B cell (primary cell): Measurements from ENCODE around the gene KRTAP5-10. TPM values are rescaled to one million over a fixed set of nuclear protein-coding genes. Genes with fewer than 3 reads are reported as not detected.
"Not testable (repeated sequence)": the region's sequence is repeated elsewhere in the genome, so short reads cannot be mapped to it uniquely, and the experiment has no call there.

Experiments used
- ATAC-seq: fragments of 200-7000 bp; cut with Tn5 transposase; one replicate; pipeline ENCODE4 v1.10.0; 2021; ENCODE audit warnings: low read depth, mild to moderate bottlenecking, moderate number of reproducible peaks, moderate library complexity
- CTCF ChIA-PET: fragments of 350-600 bp; sonication (Branson Sonifier 250); formaldehyde crosslinking; loops from one replicate; lab custom pipeline; 2021; ENCODE audit warnings: antibody characterized with exemption, inconsistent platforms; lab: Charles Lee
- POLR2A ChIA-PET: fragments of 350-600 bp; sonication (Branson Sonifier 250); formaldehyde crosslinking; loops from one replicate; lab custom pipeline; 2021; ENCODE audit warnings: antibody characterized with exemption; lab: Charles Lee
- DNase-seq: peaks from one replicate; pipeline ENCODE4 v3.0.0; 2013
- H2AFZ ChIP-seq: 2 replicates; pipeline ENCODE4 v1.6.1; 2012; ENCODE audit warnings: mild to moderate bottlenecking, low read depth, low read length; ENCODE audit not compliant: insufficient read depth, poor library complexity, severe bottlenecking
- H3K27ac ChIP-seq, 2 donors: 1 replicate in 1 of 2; 2 replicates in 1 of 2; pipeline ENCODE4 v1.5.1; 2012 to 2013; ENCODE audit warnings: low read length in 2 of 2, mild to moderate bottlenecking in 2 of 2, moderate library complexity in 1 of 2
- H3K27me3 ChIP-seq, 4 experiments: fragments of 200-600 bp in 1 of 4; sonication (generic) in 1 of 4; replicated peaks in 1 of 4; 1 replicate in 2 of 4; 2 replicates in 2 of 4; pipeline versions ENCODE4 v1.6.1 to v1.7.0; 2013 to 2016; ENCODE audit warnings: low read length in 3 of 4, mild to moderate bottlenecking in 2 of 4, mixed read lengths in 1 of 4, moderate library complexity in 1 of 4; ENCODE audit not compliant: insufficient read depth in 4 of 4, control insufficient read depth in 3 of 4; ENCODE audit errors: control extremely low read depth in 1 of 4
- H3K36me3 ChIP-seq, 2 experiments: replicated peaks in 1 of 2; 1 replicate in 1 of 2; 2 replicates in 1 of 2; pipeline versions ENCODE4 v1.6.1 to v1.7.1; 2013; ENCODE audit warnings: low read length in 1 of 2; ENCODE audit not compliant: insufficient read depth in 2 of 2, control insufficient read depth in 1 of 2; ENCODE audit errors: control extremely low read depth in 1 of 2, extremely low read depth in 1 of 2
- H3K4me1 ChIP-seq, 2 donors: fragments of 200-600 bp in 1 of 2; sonication (generic) in 1 of 2; 1 replicate in 1 of 2; 2 replicates in 1 of 2; pipeline versions ENCODE4 v1.5.1 to v1.6.1; 2013 to 2017; ENCODE audit warnings: low read length in 2 of 2; ENCODE audit not compliant: control insufficient read depth in 2 of 2, insufficient read depth in 2 of 2
- H3K4me2 ChIP-seq: replicated peaks from 2 replicates; pipeline ENCODE3; 2012; ENCODE audit warnings: mild to moderate bottlenecking, low read depth, low read length; ENCODE audit not compliant: poor library complexity, severe bottlenecking
- H3K4me3 ChIP-seq, 5 experiments: fragments of 200-600 bp in 1 of 5; sonication (generic) in 1 of 5; 1 replicate in 3 of 5; 2 replicates in 2 of 5; pipeline versions ENCODE4 v1.5.1 to v1.7.0; 2011 to 2016; ENCODE audit warnings: low read length in 4 of 5, mild to moderate bottlenecking in 4 of 5, low read depth in 2 of 5, control low read depth in 1 of 5, moderate library complexity in 1 of 5; ENCODE audit not compliant: insufficient read depth in 1 of 5; ENCODE audit errors: control extremely low read depth in 1 of 5, extremely low read depth in 1 of 5
- H3K79me2 ChIP-seq: fragments of 200-600 bp; sonication (generic); one replicate; pipeline ENCODE4 v1.6.0; 2016; ENCODE audit warnings: low read length; ENCODE audit not compliant: control insufficient read depth, insufficient read depth
- H3K9ac ChIP-seq: fragments of 200-600 bp; sonication (generic); 2 replicates; pipeline ENCODE4 v1.6.1; 2017; ENCODE audit warnings: mild to moderate bottlenecking, low read length, moderate library complexity
- H3K9me3 ChIP-seq, 3 donors: one replicate each; pipeline versions ENCODE4 v1.6.1 to v1.7.1; 2013; ENCODE audit warnings: low read length in 2 of 3; ENCODE audit not compliant: control insufficient read depth in 2 of 3, insufficient read depth in 1 of 3; ENCODE audit errors: control extremely low read depth in 1 of 3
- H4K20me1 ChIP-seq: 2 replicates; pipeline ENCODE4 v1.6.0; 2012; ENCODE audit warnings: mild to moderate bottlenecking, low read length; ENCODE audit not compliant: insufficient read depth, control insufficient read depth, poor library complexity, severe bottlenecking
- H3K27ac Mint-ChIP-seq: one replicate; pipeline ENCODE4 v1.8.0; 2021; ENCODE audit warnings: mixed read lengths
- H3K27me3 Mint-ChIP-seq: one replicate; pipeline ENCODE4 v1.8.0; 2021; ENCODE audit warnings: mixed read lengths
- H3K4me1 Mint-ChIP-seq: one replicate; pipeline ENCODE4 v1.8.0; 2021; ENCODE audit warnings: mixed read lengths
- H3K4me3 Mint-ChIP-seq: one replicate; pipeline ENCODE4 v1.8.0; 2021; ENCODE audit warnings: mixed read lengths
- H3K9me3 Mint-ChIP-seq: one replicate; pipeline ENCODE4 v1.8.0; 2022; ENCODE audit warnings: mixed read lengths; ENCODE audit not compliant: insufficient read depth
- CTCF ChIP-seq: fragments of 200-600 bp; IDR thresholded peaks from one replicate; pipeline ENCODE4 v1.8.0; 2022; ENCODE audit warnings: antibody characterized with exemption, mild to moderate bottlenecking
- EZH2 ChIP-seq: IDR thresholded peaks from 2 replicates; pipeline ENCODE4 v1.6.1; 2012; ENCODE audit warnings: borderline replicate concordance, low read depth, mild to moderate bottlenecking, moderate library complexity, low read length; ENCODE audit not compliant: insufficient read depth, poor library complexity, severe bottlenecking
- WGBS: methylation state at CpG from one replicate; pipeline ENCODE4 v1.1.5; 2013; ENCODE audit warnings: missing lambda C conversion rate; ENCODE audit not compliant: insufficient coverage; 5-methylcytosine and 5-hydroxymethylcytosine counted together
- intact Hi-C: fragments of 100-400 bp; cut with micrococcal nuclease; formaldehyde crosslinking; loops from one replicate; pipeline ENCODE4 v1.10.0; 2022
- polyA plus RNA-seq: library from polyadenylated mRNA; depleted of rRNA; stranded (reverse); fragments of >200 nt; gene quantifications from 2 replicates; pipeline ENCODE4 v1.2.3, GENCODE V29; 2012
- total RNA-seq, 2 donors: library from RNA; stranded (reverse); fragments of 120-200 nt in 1 of 2; gene quantifications; 1 replicate in 1 of 2; 2 replicates in 1 of 2; pipeline versions ENCODE4 v1.2.3 to v1.2.4, GENCODE V29; 2013 to 2022

Gene KRTAP5-10
- total and polyA plus RNA-seq, 2 donors (not counting 1 experiment from before 2014, with no cell fraction given), result not detected

DNA sequence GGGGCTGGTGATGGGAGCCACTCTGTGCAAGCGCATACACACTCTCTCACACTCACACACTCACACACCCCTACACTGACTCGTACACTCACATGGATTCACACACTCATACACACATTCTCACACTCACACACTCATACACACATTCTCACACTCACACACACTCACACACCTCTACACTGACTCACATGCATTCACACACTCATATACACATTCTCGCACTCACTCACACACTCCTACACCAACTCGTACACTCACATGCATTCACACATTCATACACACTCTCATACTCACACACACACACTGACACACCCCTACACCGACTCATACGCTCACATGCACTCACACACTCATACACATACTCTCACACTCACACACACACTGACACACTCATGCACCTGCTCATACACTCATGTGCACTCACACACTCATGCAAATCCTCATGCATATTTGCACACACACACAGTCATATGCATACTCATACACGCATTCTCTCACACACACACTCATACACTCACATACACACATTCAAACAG is 12.2 kb downstream of the KRTAP5-10 start:
- Histone ChIP-seq H3K4me3 (no peak overlapping the region), H3K9me3 (no peaks in the 10 kb centered on the region), H3K9ac (no peak overlapping the region), H3K79me2 (no peaks in the 10 kb centered on the region), H3K4me2 (no peak overlapping the region), H3K27me3 (peaks cover 0 to 11% (median 0%) of the 10 kb centered on the region in 4 experiments), H3K4me1 (peaks cover 0 to 2% of the 10 kb centered on the region in 2 donors), H3K27ac (no peak overlapping the region), H4K20me1 (no peaks in the 10 kb centered on the region), H3K36me3 (no peaks in the 10 kb centered on the region), H2AFZ (no peak overlapping the region)
- 92% methylated on average over 7 of the region's 7 CpGs for WGBS
- ATAC-seq (no peak), DNase-seq (no peak)
- CTCF ChIA-PET, result no interaction called here
- Mint-ChIP-seq H3K27me3 (peaks cover 26% of the 10 kb centered on the region), H3K4me3 (no peak overlapping the region), H3K4me1 (peaks cover 3% of the 10 kb centered on the region), H3K27ac (no peak overlapping the region), H3K9me3 (no peaks in the 10 kb centered on the region)
- POLR2A ChIA-PET, result no interaction called here
- no peak for TF ChIP-seq CTCF
- TF ChIP-seq EZH2, result no peak
- intact Hi-C loops, result no loop called here

DNA sequence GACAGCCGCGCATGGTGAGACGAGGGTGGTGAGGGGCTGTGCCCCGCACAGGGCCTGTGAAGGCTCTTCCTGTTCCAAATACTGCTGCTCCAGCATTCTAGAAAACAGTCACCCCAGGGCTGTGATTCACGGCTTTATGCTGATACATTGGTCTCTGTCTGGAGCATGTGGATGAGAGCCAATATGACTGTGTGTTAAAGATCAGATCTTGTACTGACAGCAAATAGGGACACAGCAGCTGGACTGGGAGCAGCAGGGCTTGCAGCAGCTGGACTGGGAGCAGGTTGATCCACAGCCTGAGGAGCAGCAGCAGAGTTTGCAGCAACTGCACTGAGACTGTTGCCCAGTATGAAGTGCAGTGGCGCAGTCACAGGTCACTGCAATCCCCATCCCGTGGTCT is 14.2 kb downstream of the KRTAP5-10 start:
- H3K79me2 ChIP-seq, intact Hi-C loops: not testable (repeated sequence)
- CTCF ChIA-PET, result interaction anchor here (1.3 to 1.4 kb wide), 2 partner anchors 16 to 34 kb away, joined by 3 to 6 read pairs; no protein-coding TSS in a partner anchor

More for the DNA sequence above, 14.2 kb downstream of the KRTAP5-10 start:
- H3K9me3 Mint-ChIP-seq, H4K20me1 ChIP-seq, H3K4me1 Mint-ChIP-seq, H3K27ac ChIP-seq, H3K36me3 ChIP-seq, H2AFZ ChIP-seq, H3K9ac ChIP-seq, POLR2A ChIA-PET, H3K4me2 ChIP-seq, H3K4me3 ChIP-seq, H3K4me1 ChIP-seq, H3K4me3 Mint-ChIP-seq, H3K9me3 ChIP-seq, H3K27ac Mint-ChIP-seq, DNase-seq, ATAC-seq: not testable (repeated sequence)
- H3K27me3 Mint-ChIP-seq, result peaks cover 29% of the 10 kb centered on the region
- peaks cover 0 to 12% (median 0%) of the 10 kb centered on the region in 4 experiments for H3K27me3 ChIP-seq
- WGBS, result no CpG with 5 or more reads among the region's 7 CpGs
